Measurements from ENCODE around the gene KATNIP.

Gene KATNIP

GRCh38 chr16:27588057-27588456 is 38.1 kb downstream of the KATNIP start:
- H3K4me3 ChIP-seq (ENCODE audit: low read depth, low read length) = no peak overlapping the region
- TF ChIP-seq, protein P1, sequence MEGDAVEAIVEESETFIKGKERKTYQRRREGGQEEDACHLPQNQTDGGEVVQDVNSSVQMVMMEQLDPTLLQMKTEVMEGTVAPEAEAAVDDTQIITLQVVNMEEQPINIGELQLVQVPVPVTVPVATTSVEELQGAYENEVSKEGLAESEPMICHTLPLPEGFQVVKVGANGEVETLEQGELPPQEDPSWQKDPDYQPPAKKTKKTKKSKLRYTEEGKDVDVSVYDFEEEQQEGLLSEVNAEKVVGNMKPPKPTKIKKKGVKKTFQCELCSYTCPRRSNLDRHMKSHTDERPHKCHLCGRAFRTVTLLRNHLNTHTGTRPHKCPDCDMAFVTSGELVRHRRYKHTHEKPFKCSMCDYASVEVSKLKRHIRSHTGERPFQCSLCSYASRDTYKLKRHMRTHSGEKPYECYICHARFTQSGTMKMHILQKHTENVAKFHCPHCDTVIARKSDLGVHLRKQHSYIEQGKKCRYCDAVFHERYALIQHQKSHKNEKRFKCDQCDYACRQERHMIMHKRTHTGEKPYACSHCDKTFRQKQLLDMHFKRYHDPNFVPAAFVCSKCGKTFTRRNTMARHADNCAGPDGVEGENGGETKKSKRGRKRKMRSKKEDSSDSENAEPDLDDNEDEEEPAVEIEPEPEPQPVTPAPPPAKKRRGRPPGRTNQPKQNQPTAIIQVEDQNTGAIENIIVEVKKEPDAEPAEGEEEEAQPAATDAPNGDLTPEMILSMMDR (conservative IDR thresholded peaks at IDR 0.05; ENCODE audit: low read depth, low read length) = no peak
- no peak for DNase-seq (ENCODE audit: low read depth)

- H3K4me3 ChIP-seq (ENCODE audit: low read depth, low read length) = no peak overlapping the region
- DNase-seq (ENCODE audit: low read depth) = no peak
- TF ChIP-seq, protein P1 (conservative IDR thresholded peaks at IDR 0.05; ENCODE audit: low read depth, low read length) = no peak
These were observed 41.9 kb downstream of the KATNIP start for GRCh38 chr16:27591837-27592236.

GRCh38 chr16:27595475-27595874 is 45.5 kb downstream of the KATNIP start:
- TF ChIP-seq, protein P1 (conservative IDR thresholded peaks at IDR 0.05; ENCODE audit: low read depth, low read length) = no peak
- no peak for DNase-seq (ENCODE audit: low read depth)
- no peak overlapping the region for H3K4me3 ChIP-seq (ENCODE audit: low read depth, low read length)

- TF ChIP-seq, protein P1 (conservative IDR thresholded peaks at IDR 0.05; ENCODE audit: low read depth, low read length) = no peak
These were observed 46.0 kb downstream of the KATNIP start for GRCh38 chr16:27595993-27596392.

GRCh38 chr16:27596411-27596810 is 46.5 kb downstream of the KATNIP start:
- H3K4me3 ChIP-seq (ENCODE audit: low read depth, low read length) = no peak overlapping the region
- TF ChIP-seq, protein P1 (conservative IDR thresholded peaks at IDR 0.05; ENCODE audit: low read depth, low read length) = no peak
- DNase-seq (ENCODE audit: low read depth) = no peak

More at GRCh38 chr16:27595993-27596392, 46.0 kb downstream of the KATNIP start:
- H3K4me3 ChIP-seq (ENCODE audit: low read depth, low read length) = no peak overlapping the region
- DNase-seq (ENCODE audit: low read depth) = no peak

DNA sequence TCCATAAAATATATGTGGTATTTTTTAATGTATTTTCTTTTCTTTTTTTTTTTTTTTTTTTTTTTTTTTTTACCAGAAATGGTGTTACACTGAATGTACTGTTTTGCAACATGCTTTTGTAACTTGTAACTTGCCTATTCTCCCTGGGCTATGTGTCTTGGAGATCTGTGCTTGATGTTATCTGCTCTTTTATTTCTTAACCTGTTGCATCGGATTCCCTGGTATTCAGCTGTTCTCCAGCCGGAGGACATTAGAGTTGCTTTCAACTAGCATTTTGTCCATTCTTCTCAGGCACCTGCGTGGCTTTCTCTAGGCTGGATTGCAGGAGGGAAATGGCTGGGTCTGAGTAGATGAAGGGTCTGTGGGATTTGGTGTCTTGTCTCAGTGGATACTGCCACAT is 47.4 kb downstream of the KATNIP start:
- no peak overlapping the region for H3K4me3 ChIP-seq (ENCODE audit: low read depth, low read length)
- TF ChIP-seq, protein P1 (conservative IDR thresholded peaks at IDR 0.05; ENCODE audit: low read depth, low read length) = no peak
- no peak for DNase-seq (ENCODE audit: low read depth)

- TF ChIP-seq, protein P1 (conservative IDR thresholded peaks at IDR 0.05; ENCODE audit: low read depth, low read length) = no peak
- H3K4me3 ChIP-seq (ENCODE audit: low read depth, low read length) = no peak overlapping the region
- no peak for DNase-seq (ENCODE audit: low read depth)
These were observed 48.3 kb downstream of the KATNIP start for GRCh38 chr16:27598220-27598619.
